GM20000 (cell line): ENCODE results near the gene HMX3.
"Not testable (repeated sequence)": the region's sequence is repeated elsewhere in the genome, so short reads cannot be mapped to it uniquely, and the experiment has no call there.

ENCODE experiments used
- DNase-seq: peaks from one replicate; pipeline ENCODE4 v3.0.0; 2012; ENCODE audit warnings: low spot score
- CTCF ChIP-seq: IDR thresholded peaks from 2 replicates; pipeline ENCODE4 v1.5.1; 2012; ENCODE audit warnings: mild to moderate bottlenecking, control low read depth; ENCODE audit errors: extremely low read depth, missing control alignments

HMX3 gene

GRCh38 chr10:123170961-123171360 is 35.2 kb downstream of the HMX3 start:
- DNase-seq: no peak
- TF ChIP-seq CTCF: no peak

DNA sequence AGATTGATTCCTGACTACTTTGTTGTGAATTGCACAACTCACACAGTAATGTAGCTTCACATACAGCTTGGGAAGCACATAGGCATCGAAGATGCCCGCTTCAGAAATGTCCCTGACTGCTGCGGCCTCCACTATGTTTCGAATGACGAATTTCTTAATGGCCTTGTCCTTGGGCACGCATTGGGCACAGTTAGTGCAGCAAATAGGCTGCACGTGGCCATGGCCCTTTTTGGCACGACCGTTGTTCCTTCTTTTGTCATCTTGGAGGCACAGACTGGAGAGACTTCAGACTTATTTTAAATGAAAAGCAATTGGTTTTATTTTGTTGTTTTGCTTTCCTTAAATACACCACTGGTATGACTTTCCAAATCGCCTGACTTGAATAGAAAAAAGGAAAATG is 35.8 kb downstream of the HMX3 start:
- not testable (repeated sequence) for DNase-seq

DNA sequence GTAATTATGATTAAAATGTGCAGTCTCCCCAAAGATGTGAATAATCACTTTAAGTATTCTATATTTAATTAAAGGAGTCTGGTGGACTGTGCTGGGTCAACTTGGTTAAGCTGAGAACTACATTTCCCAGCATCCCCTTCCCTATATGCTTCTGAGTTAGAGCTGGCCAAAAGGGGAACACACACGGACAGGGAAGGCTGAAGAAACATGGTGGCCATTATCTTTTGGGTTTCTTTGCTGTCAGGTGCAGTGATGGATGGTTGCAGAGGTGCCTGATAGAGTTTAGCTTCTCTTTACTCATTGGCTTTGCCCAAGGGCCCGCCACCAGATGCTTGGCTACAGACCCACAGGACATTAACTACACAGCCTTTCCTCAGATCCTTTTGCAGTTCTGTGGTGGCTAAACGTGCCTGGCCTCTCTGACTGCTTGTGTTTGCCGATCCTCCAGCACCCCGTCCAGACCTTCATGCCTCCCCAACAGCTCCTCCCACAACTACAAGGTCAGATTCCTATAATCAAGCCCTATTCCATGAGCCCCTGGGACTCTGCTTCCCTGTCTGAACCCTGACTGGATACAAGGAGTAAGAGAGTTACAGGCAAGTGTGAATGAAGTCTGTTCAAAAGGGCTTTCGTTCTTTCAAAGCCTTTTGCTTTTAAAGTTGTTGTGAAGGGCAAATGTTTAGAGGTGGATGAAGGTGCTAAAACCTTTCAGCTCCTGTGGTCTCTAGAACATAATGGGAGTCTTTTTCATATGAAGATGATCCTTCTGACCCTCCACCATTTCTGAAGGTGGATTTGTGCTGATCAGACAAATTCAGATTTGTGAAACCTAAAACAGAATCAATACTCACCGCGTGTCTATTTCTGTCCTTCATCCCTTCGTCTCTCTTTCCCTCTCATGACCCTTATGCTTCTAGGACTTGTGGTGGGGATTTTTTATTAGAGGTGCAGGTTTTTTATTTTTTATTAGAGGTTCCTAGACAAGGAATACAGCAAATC is 39.9 kb downstream of the HMX3 start:
- no peak for DNase-seq
- TF ChIP-seq CTCF: no peak

- not testable (repeated sequence) for DNase-seq
These were observed 42.6 kb downstream of the HMX3 start for GRCh38 chr10:123178390-123178789.

DNA sequence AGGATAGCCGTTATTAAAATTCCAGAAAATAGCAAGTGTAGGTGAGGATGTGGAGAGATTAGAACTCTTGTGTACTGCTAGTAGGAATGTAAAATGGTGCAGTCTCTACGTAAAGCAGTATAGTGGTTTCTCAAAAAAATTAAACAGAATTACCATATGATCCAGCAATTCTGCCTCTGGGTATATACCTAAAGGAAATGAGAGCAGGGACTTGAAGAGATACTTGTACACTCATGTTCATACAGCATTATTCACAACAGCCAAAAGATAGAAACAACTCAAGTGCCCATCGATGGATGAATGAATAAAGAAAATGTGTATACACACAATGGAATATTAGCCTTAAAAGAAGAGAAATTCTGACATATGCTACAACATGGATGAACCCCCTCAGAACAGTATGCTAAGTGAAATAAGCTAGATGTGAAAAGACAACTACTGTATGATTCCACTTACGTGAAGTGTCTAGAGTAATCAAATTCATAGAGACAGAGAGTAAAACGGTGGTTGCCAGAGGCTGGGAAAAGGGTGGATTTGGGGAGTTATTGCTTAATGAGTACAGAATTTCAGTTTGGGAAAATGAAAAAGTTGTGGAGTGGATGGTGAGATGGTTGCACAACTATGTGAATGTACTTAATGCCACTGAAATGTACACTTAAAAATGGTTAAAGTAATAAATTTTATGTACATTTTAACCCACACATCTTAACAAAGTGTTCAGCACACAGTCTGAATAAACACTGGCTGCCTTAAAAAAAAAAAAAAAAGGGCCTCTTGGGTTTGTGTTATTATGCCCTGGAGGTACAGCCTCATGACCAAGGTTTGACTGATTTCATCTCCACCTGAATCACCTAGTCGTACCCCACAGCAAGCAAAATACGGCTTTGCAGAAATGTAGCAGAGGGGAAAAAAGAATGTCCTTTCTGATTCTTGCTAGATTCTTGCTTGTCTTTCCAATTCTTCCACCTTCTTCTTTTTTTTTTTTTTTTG is 44.6 kb downstream of the HMX3 start:
- DNase-seq: no peak
- no peak for TF ChIP-seq CTCF

- no peak for DNase-seq
- no peak for TF ChIP-seq CTCF
These were observed 48.0 kb downstream of the HMX3 start for GRCh38 chr10:123183724-123184123.

DNA sequence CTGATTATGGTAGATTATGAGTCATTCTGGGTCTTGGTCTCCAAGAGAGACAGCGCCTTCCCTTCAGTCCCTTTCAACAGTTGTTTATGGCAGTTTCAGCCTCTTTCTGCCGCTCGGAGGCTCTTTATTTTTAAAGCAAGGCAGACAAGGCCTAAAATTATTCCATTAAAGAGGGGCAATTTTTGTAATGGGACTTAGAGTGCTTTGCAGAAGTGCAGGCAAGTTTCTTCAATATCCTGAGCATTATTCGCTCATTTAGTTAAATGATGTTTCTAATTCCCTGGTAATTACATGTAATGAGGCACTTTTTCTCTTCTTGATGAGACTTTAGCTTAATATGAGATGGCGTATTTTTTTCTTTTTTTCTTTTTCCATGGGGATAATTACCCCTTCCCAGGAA is 52.0 kb downstream of the HMX3 start:
- TF ChIP-seq CTCF: no peak
- no peak for DNase-seq
